Measurements from ENCODE around the gene DGAT2L6.

DGAT2L6 gene

GRCh38 chrX:70176938-70177533, at the start of gene DGAT2L6:
Gene DGAT2L6 (plus strand): TSS chrX:70177483. CDS start chrX:70177583, 100 bp downstream.
- DNase-seq: no peak

- DNase-seq: no peak
These were observed 49.2 kb upstream of the DGAT2L6 start for GRCh38 chrX:70128071-70128470.

- DNase-seq: no peak
These were observed 47.5 kb upstream of the DGAT2L6 start for GRCh38 chrX:70129816-70130215.

GRCh38 chrX:70132224-70132623, 45.1 kb upstream of the DGAT2L6 start:
- DNase-seq: peak; percentile 1

GRCh38 chrX:70132877-70133302, 44.4 kb upstream of the DGAT2L6 start:
- no peak for DNase-seq

- peak; percentile 87 for DNase-seq
These were observed 43.8 kb upstream of the DGAT2L6 start, which contains the start of gene IGBP1 for GRCh38 chrX:70133303-70134115. Gene IGBP1 (plus strand): TSS chrX:70133447. CDS start chrX:70133948, 501 bp downstream.

- no peak for DNase-seq
These were observed 43.2 kb upstream of the DGAT2L6 start for GRCh38 chrX:70134116-70134477.

GRCh38 chrX:70138622-70139021, 38.7 kb upstream of the DGAT2L6 start:
- DNase-seq: no peak

- no peak for DNase-seq
These were observed 37.5 kb upstream of the DGAT2L6 start for GRCh38 chrX:70139736-70140135.

- no peak for DNase-seq
These were observed 35.9 kb upstream of the DGAT2L6 start for GRCh38 chrX:70141373-70141772.

GRCh38 chrX:70166601-70167590, 10.4 kb upstream of the DGAT2L6 start:
- no peak for DNase-seq

- DNase-seq: no peak
These were observed 8.8 kb upstream of the DGAT2L6 start for GRCh38 chrX:70168238-70169188.

GRCh38 chrX:70169281-70169680, 8.0 kb upstream of the DGAT2L6 start:
- DNase-seq: no peak

GRCh38 chrX:70171624-70172023, 5.7 kb upstream of the DGAT2L6 start:
- DNase-seq: no peak

- DNase-seq: no peak
These were observed 5.1 kb upstream of the DGAT2L6 start for GRCh38 chrX:70172221-70172620.

GRCh38 chrX:70172964-70173363, 4.3 kb upstream of the DGAT2L6 start:
- DNase-seq: no peak

- DNase-seq: no peak
These were observed 2.5 kb upstream of the DGAT2L6 start for GRCh38 chrX:70174754-70175153.

- no peak for DNase-seq
These were observed 1.9 kb upstream of the DGAT2L6 start for GRCh38 chrX:70175338-70175737.

GRCh38 chrX:70183091-70183490, 5.8 kb downstream of the DGAT2L6 start:
- no peak for DNase-seq

GRCh38 chrX:70190225-70190624, 12.9 kb downstream of the DGAT2L6 start:
- DNase-seq: no peak

- DNase-seq: no peak
These were observed 19.9 kb downstream of the DGAT2L6 start for GRCh38 chrX:70196961-70197720.
